Mononuclear cell (primary cell): ENCODE results near the gene C19orf85. TPM values are rescaled to one million over a fixed set of nuclear protein-coding genes. Genes with fewer than 3 reads are reported as not detected.
A peak's percentile ranks its signal among the peaks of the same experiment; 100 is the strongest.

ENCODE experiments used
- H3K27me3 ChIP-seq: 2 replicates; pipeline ENCODE4 v1.6.0; 2011; ENCODE audit warnings: low read length, control low read depth; ENCODE audit not compliant: insufficient read depth
- H3K4me1 ChIP-seq: 2 replicates; pipeline ENCODE4 v1.5.1; 2011; ENCODE audit warnings: mild to moderate bottlenecking, low read length, control low read depth; ENCODE audit not compliant: insufficient read depth
- H3K4me3 ChIP-seq: 2 replicates; pipeline ENCODE4 v1.5.1; 2011; ENCODE audit warnings: mild to moderate bottlenecking, low read length, moderate library complexity
- H3K9me3 ChIP-seq: 2 replicates; pipeline ENCODE4 v1.5.1; 2011; ENCODE audit warnings: low read depth, mild to moderate bottlenecking, control low read depth, low read length
- total RNA-seq: library from RNA; depleted of rRNA; stranded (reverse); fragments of >200 nt; gene quantifications from one replicate; pipeline ENCODE4 v1.2.3, GENCODE V29; 2012

The C19orf85 gene
- total RNA-seq, 1 donor = not detected

DNA sequence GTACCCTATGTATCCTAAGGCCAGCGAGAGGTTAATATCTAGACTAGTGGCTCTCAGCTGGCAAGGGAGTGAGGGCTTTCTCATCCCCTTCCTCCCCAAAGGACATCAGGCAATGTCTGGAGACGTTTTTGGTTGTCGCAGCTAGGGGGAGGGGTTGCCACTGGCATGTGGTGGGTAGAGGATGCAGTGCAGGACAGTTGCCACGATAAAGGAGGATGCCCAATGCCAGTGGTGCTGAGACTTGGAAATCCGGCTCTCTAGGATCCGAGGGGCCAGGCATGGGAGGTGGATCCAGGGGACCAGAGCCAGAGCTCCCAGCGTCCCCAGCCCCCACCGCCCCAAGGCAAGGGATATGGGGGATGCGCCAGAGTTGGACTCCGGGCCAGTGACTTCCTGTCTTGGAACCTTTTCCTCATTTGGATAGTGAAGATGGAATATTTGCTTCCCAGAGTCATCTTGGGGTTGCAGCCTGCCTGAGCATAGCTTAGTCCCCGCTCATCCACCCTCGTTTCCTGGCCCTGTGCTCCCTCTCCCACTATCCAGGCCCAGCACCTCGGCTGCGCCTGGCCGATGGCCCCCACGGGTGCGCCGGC, 28.6 kb upstream of the C19orf85 start:
- Histone ChIP-seq H3K4me1 (no peaks in the 10 kb centered on the region), H3K27me3 (no peaks in the 10 kb centered on the region)

DNA sequence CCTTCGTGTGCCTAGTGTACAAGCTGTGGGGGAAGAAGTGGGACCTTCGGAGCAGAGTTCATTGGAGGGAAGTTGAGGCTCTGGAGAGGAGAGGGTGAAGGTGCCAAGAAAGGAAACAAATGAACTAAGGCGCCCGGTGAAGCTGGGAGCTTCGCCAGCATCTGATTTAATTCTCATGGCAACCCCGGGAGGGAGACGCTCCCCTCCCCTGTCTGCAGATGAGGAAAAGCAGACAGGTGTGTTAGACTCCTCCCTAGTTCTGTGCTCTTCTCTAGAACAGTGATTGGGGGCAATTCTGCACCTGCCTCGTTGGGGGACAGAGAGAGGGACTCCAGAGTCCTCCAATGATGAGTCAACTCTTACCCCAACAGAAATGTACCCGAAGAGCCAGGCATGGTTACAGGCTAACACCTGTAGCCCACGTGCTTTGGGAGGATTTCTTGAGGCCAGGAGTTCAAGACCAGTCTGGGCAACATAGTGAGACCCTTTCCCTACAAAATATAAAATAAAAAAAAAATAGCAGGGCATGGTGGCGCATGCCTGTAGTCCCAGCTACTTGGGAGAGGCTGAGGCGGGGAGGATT, 27.9 kb upstream of the C19orf85 start:
- Histone ChIP-seq H3K27me3 (no peaks in the 10 kb centered on the region), H3K4me3 (no peak overlapping the region), H3K4me1 (no peaks in the 10 kb centered on the region), H3K9me3 (no peaks in the 10 kb centered on the region)

More for the DNA sequence above, 28.6 kb upstream of the C19orf85 start:
- Histone ChIP-seq H3K9me3 (no peaks in the 10 kb centered on the region), H3K4me3 (no peak overlapping the region)

DNA sequence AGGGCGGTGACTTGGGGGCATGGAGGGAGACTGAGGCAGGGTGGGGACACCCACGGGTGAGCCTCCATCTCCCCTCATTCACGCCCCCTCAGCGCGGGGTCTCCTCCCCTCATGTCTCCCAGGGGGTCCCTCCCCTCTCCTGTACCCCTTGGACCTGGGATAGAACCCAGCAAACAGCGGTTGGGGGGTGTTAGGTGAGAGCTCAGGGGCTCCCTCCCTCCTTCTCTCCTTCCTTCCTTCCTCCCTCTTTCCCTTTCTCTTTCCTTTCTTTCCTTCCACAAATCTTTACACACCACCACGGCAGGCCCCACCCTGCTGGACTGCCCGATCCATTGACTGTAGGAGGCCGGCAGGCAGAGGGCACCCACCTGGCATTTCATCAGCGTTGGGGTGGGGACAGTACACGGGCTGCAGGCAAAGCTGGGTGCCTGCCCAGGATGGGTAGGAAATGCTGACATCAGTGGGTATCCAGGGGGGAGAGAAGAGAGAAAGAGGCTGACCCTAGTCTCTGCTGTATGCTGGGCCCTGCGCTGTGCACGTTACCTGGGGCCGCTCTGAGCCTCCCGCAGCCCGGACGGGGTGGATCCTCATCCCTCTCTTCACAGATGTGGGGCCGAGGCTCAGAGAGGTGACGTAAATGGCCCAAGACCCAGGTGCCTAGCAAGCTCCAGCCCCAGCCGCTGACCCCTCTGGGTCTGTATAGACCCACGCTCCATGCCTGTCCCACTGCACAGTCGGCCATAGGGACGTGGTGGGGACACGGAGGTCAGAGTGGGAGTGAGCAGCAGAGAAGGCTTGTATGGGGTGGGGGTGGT, 27.2 kb upstream of the C19orf85 start:
- Histone ChIP-seq H3K27me3 (no peaks in the 10 kb centered on the region), H3K4me3 (no peak overlapping the region), H3K9me3 (no peaks in the 10 kb centered on the region), H3K4me1 (no peaks in the 10 kb centered on the region)

DNA sequence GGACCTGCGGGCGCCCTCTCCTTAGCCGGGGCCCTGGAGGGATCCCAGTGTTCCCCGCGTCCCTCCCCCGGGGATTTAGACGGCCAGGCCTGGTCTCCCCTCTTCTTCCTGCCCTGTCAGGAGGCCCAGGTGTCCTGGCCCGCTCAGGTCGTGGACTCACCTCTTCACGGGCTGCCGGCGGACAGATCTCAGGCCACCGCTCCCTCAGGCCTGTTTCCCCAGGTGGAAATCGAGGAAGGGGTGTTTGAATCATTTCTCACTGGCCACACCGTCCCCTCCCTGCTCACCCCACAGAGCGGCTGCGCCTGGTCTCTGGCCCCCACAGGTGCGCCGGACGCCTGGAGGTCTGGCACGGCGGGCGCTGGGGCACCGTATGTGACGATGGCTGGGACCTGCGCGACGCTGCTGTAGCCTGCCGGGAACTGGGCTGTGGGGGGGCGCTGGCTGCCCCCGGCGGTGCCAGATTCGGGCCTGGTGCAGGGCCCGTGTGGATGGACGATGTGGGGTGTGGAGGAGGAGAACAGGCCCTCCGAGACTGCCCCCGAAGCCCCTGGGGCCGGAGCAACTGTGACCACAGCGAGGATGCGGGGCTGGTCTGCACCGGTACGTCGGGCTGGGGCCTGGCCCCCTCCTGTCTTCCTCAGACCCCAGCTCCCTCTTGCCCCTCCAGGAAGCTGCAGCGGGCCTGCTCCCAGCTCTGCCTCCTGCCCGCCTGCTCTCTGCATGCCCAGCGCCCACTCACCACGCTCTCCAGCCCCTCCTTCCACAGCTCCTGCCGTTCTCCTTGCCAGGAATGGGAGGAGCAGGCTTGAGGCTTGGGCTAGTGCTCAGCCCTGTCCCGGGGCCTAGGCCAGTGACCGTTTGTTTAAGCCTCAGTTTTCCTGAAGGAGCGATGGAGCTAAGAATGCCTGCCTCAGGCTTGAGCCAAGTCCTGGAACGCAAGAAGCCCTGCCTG, 26.2 kb upstream of the C19orf85 start:
- no peaks in the 10 kb centered on the region for H3K9me3 ChIP-seq
- H3K4me3 ChIP-seq = no peak overlapping the region
- H3K4me1 ChIP-seq = no peaks in the 10 kb centered on the region
- H3K27me3 ChIP-seq = no peaks in the 10 kb centered on the region

DNA sequence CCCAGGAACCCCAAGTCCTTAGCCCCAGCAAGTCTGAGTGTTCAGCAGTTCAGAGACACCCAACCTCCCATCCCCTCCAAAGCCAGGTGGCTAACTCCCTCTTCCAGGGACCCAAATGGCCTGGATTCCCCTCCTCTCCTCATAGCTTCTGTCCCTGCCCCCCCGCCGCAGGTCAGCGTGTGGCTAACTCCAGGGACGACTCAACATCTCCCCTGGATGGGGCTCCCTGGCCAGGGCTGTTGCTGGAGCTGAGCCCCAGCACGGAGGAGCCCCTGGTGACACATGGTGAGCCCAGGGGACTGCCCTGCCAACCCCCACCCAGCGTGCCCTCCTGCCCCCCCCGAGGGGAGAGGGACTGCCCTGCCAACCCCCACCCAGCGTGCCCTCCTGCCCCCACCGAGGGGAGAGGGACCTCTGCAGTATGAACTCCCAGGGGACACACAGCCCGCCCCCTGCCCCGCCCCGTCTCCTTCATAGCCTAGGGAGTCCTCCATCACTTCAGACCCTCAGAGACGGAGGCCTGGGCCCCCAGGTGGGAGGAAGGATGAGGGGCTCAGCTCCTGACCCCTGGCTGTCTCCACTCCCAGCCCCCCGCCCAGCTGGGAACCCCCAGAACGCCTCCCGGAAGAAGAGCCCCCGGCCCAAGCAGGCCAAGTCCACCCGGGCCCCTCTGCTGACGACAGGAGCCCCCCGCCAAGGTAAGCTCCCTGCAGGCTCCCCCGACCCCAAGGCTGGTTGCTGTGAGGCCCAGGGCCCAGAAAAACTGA, 25.3 kb upstream of the C19orf85 start:
- Histone ChIP-seq H3K4me3 (no peak overlapping the region), H3K9me3 (no peaks in the 10 kb centered on the region), H3K27me3 (no peaks in the 10 kb centered on the region), H3K4me1 (peaks cover 2% of the 10 kb centered on the region)

DNA sequence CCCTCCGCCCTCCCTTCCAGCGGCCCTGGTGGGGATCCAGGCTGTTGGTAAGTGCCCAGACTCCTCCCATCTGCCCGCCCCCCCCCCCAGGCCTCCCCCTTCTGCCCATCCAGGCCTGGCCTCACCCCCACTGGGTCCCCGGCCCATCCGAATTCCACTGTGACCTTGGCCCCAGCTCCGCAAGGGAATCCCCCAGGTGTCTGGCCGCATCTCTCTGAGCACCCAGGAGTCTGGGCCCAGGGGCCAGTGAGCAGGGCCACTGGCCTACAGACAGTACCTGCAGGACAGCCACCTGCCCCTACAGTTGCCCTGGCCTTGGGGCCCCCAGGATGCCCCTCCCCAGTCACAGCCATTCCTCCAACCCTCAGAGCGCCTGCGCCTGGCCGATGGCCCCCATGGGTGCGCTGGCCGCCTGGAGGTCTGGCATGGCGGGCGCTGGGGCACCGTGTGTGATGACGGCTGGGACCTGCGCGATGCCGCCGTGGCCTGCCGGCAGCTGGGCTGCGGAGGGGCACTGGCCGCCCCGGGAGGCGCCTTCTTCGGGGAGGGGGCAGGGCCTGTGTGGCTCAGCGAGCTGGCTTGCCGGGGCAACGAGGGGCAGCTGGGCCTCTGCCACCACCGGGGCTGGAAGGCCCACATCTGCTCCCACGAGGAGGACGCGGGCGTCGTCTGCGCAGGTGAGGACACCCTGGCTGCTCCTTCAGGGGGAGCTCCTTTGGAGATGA, 24.6 kb upstream of the C19orf85 start:
- Histone ChIP-seq H3K9me3 (no peaks in the 10 kb centered on the region), H3K4me3 (no peak overlapping the region), H3K4me1 (peaks cover 10% of the 10 kb centered on the region), H3K27me3 (no peaks in the 10 kb centered on the region)

DNA sequence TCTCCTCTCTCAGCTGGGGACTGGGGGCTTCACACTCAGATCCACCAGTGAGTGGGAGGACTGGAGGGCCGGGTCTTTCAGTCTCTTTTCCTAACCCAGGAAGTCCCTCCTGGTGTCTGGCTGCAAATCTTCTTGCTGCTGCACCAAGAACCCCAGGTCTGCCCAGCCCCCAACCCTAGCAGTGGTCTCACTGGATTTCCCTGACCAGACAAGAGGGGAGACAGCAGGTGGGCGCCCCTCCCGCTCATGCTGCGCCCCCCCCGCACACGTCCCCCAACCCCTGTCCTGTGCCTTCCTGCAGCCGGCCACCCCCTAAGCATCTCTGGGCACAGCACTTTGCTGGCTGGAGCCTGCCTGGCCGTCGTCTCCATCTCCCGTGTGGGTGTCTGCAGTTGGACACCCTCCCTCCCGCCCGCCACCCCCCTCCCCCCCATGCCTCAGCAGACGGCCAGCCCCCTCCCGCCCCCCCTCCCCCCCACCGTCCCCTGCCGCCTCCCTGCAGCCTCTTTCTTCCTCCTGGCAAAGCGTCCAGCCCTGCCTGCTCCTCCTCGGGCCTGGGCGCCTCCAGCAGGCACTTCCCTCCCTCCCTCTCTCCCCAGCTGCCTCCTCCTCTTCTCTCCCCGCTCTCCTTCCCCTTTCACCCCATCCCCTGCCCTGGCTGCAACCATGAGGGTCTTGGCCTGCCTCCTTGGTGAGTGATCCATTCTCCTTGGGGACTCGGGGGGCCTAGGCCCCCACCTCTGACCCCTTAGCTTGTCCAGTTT, 23.6 kb upstream of the C19orf85 start, which contains the start of gene SSC5D:
SSC5D (plus strand) TSS at position 513 of the 764 bp plus-strand sequence; CDS start at position 667, 154 bp downstream.
- no peaks in the 10 kb centered on the region for H3K9me3 ChIP-seq
- H3K4me3 ChIP-seq = no peak within 1 kb of the TSS
- H3K4me1 ChIP-seq = peaks cover 12% of the 10 kb centered on the region
- H3K27me3 ChIP-seq = no peaks in the 10 kb centered on the region

DNA sequence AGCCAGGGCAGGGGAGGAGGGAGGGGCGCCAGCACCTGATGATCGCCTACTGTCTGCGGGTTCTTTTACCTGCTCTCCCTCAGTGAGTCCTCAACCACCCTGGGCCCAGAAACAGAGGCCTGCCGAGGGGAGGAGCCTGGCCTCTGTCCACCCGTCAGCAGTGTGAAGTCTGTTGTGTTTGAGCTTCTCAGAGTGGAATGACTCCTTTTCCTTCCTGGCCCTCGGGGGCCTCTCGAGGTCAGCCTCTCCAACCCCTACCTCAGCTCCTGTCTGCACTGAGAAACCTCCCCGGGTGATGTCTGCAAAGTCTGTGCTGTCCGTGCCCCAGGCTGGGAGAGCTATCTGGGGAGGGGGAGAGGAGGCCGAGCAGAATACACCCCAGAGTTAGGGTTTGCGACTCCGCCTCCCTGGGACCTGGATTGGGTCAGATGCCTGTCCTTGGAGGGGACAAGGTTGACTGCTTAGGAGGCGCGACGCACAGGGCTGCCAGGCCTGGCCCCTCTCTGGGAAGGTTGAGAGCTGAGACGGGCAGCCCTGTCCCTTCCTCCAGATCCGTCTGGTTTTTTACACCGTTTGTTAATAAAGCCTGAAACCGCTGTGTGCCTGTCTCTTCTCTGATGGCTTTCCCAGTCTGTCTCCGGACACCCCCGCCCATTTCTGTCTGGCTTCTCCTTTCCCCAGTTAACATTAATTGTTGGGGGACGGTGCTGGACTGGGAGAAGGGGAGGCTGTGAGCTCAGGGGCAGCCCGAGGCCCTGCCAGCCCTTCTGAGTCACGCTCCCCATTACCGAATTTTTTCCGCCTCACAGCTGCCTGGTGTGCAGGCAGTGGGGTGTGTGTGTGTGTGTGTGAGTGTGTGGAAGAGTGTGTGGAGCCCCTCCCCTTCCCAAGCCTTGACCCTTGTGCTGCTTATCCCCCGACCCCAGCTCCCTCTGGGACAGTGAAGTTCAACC, 22.7 kb upstream of the C19orf85 start:
- Histone ChIP-seq H3K4me3 (no peak overlapping the region), H3K27me3 (no peaks in the 10 kb centered on the region), H3K4me1 (peaks cover 12% of the 10 kb centered on the region), H3K9me3 (no peaks in the 10 kb centered on the region)

DNA sequence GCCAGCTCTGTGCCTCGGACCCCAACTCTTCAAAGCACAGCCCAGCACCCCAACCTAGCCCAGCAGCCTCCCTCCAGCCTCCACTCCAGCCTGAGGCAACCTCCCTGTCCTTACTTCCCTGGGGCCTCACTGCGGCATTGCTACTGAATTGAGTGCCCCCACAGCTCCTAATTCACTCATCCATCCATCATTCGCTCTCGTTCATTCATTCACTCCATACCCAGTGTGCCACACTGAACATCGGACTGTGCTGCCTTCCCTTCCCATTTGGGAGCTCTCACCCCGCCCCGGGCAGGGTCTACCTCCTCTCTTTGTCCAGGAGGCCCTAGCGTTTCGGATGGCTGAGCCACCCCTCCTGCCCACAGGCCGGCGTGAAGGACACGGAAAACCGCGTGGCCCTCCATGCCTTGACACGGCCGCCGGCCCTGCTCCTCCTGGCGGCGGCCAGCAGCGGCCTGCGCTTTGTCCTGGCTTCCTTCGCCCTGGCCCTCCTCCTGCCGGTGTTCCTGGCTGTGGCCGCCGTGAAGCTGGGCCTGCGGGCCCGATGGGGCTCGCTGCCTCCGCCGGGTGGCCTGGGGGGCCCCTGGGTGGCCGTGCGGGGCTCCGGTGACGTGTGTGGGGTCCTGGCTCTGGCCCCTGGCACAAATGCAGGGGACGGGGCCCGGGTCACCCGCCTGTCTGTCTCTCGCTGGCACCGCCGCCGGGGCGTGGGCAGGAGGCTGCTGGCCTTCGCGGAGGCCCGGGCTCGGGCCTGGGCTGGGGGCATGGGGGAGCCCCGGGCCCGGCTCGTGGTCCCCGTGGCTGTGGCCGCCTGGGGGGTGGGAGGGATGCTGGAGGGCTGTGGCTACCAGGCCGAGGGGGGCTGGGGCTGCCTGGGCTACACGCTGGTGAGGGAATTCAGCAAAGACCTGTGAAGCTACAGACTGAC, 21.8 kb upstream of the C19orf85 start:
- Histone ChIP-seq H3K4me3 (no peak overlapping the region), H3K9me3 (no peaks in the 10 kb centered on the region), H3K4me1 (peaks cover 12% of the 10 kb centered on the region), H3K27me3 (no peaks in the 10 kb centered on the region)

DNA sequence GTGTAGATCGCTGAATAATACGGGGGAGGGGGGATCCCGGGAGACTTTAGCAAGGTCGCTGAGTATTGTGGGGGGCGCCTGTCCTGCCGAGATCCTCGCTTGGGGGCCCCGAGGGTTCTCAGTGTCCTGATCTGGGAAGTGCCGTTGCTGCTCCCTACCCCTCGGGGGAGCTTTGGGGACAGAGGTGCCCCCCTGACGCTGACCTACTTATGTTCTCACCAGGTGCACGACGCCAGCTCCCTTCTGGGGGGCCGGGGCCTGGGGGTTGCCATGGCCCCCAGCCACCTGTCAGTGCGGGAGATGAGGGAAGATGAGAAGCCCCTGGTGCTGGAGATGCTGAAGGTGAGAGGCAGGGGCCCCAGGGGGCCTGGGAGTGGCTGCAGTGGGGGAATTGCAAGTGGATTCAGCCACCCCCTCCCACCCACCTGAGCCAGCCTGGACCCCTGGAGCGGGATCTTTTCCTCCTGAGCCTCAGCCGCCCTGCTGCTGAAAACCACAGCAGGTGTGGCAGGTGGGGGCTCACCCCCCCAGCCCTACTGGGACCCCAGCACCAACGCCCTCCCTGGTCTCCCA, 21.0 kb upstream of the C19orf85 start:
- Histone ChIP-seq H3K4me1 (peaks cover 12% of the 10 kb centered on the region), H3K4me3 (peak overlapping the region; percentile 41), H3K9me3 (no peaks in the 10 kb centered on the region), H3K27me3 (no peaks in the 10 kb centered on the region)
